HepG2 (cell line): Measurements from ENCODE around the gene CASKIN2. TPM values are rescaled to one million over a fixed set of nuclear protein-coding genes. Genes with fewer than 3 reads are reported as not detected.
A peak's percentile ranks its signal among the peaks of the same experiment; 100 is the strongest.

ENCODE experiments used
- AGO2 ChIP-seq: fragments of 200-400 bp; formaldehyde crosslinking; optimal IDR thresholded peaks from 2 replicates; pipeline ENCODE3; 2017; ENCODE audit warnings: mild to moderate bottlenecking, low read depth, low read length, moderate library complexity
- ASH2L ChIP-seq: fragments of 300-600, 200-600 bp; sonication (generic); IDR thresholded peaks from 2 replicates; pipeline ENCODE4 v1.7.0; 2017; ENCODE audit warnings: low read depth, mild to moderate bottlenecking, moderate library complexity, mixed read lengths, low read length; ENCODE audit not compliant: insufficient read length
- GATAD2A ChIP-seq: IDR thresholded peaks from 2 replicates; pipeline ENCODE4 v1.6.1; 2016
- GRHL1 ChIP-seq: sonication (generic); formaldehyde crosslinking; conservative IDR thresholded peaks from 2 replicates; pipeline ENCODE4 v1.8.0; 2022; ENCODE audit warnings: missing genetic modification reagents
- HIC2 ChIP-seq: sonication (generic); formaldehyde crosslinking; IDR thresholded peaks from 2 replicates; pipeline ENCODE4 v1.9.0; 2022; ENCODE audit warnings: low read depth, missing genetic modification reagents
- HNRNPLL ChIP-seq: fragments of 200-400 bp; formaldehyde crosslinking; IDR thresholded peaks from 2 replicates; pipeline ENCODE4 v1.6.1; 2017; ENCODE audit warnings: mild to moderate bottlenecking, low read depth, low read length; ENCODE audit not compliant: poor library complexity, severe bottlenecking
- MAFK ChIP-seq, 2 experiments: IDR thresholded peaks in 1 of 2; conservative IDR thresholded peaks in 1 of 2; 2 replicates each; pipeline ENCODE4 v1.6.1; 2011; ENCODE audit warnings: improper control_type of control experiment in 2 of 2, low read length in 2 of 2
- MEIS1 ChIP-seq: sonication (generic); formaldehyde crosslinking; IDR thresholded peaks from 2 replicates; pipeline ENCODE4 v1.9.0; 2021; ENCODE audit warnings: mild to moderate bottlenecking, missing genetic modification reagents, moderate library complexity, borderline replicate concordance
- MXD3 ChIP-seq: IDR thresholded peaks from 2 replicates; pipeline ENCODE4 v1.6.1; 2016; ENCODE audit warnings: mild to moderate bottlenecking, missing biosample characterization, missing genetic modification reagents
- MXI1 ChIP-seq: IDR thresholded peaks from 3 replicates; pipeline ENCODE4 v1.6.1; 2012; ENCODE audit warnings: low read depth, low read length, inconsistent platforms, borderline replicate concordance
- RARG ChIP-seq: sonication (generic); formaldehyde crosslinking; IDR thresholded peaks from 2 replicates; pipeline ENCODE4 v1.4.0; 2020; ENCODE audit warnings: low read depth, mild to moderate bottlenecking, missing genetic modification reagents
- SMARCE1 ChIP-seq: fragments of 450-650 bp; IDR thresholded peaks from 2 replicates; pipeline ENCODE4 v1.6.1; 2017; ENCODE audit warnings: borderline replicate concordance
- SRY ChIP-seq: sonication (generic); formaldehyde crosslinking; IDR thresholded peaks from 2 replicates; pipeline ENCODE4 v1.8.0; 2022; ENCODE audit warnings: mild to moderate bottlenecking, missing genetic modification reagents
- ZBTB4 ChIP-seq: sonication (generic); formaldehyde crosslinking; IDR thresholded peaks from 2 replicates; pipeline ENCODE4 v1.4.0; 2020; ENCODE audit warnings: missing genetic modification reagents, mild to moderate bottlenecking, borderline replicate concordance
- ZFP1 ChIP-seq: IDR thresholded peaks from 2 replicates; pipeline ENCODE4 v1.6.1; 2016
- ZNF296 ChIP-seq: sonication (generic); formaldehyde crosslinking; conservative IDR thresholded peaks from 2 replicates; pipeline ENCODE4 v1.5.0; 2020; ENCODE audit warnings: mild to moderate bottlenecking, missing genetic modification reagents
- ZNF710 ChIP-seq: sonication (generic); formaldehyde crosslinking; IDR thresholded peaks from 2 replicates; pipeline ENCODE4 v1.5.0; 2020; ENCODE audit warnings: mild to moderate bottlenecking, missing genetic modification reagents, borderline replicate concordance
- ZNF746 ChIP-seq: sonication (generic); formaldehyde crosslinking; IDR thresholded peaks from 2 replicates; pipeline ENCODE4 v1.8.0; 2022; ENCODE audit warnings: mild to moderate bottlenecking, missing genetic modification reagents
- polyA plus RNA-seq, 8 experiments: library from polyadenylated mRNA; depleted of rRNA in 3 of 8; stranded (reverse) in 7 of 8; unstranded in 1 of 8; fragments of >200 nt; fragmentation: Illumina TruSeq in 4 of 8; extraction: Trizol in 4 of 8; gene quantifications; 2 replicates each; pipeline versions ENCODE4 v1.2.1 to v1.2.3, GENCODE V29; 2011 to 2016; ENCODE audit warnings: low read depth in 4 of 8, missing spikeins in 1 of 8, mixed read lengths in 1 of 8; ENCODE audit not compliant: insufficient read depth in 1 of 8
- total RNA-seq, 5 experiments: library from RNA; depleted of rRNA; stranded (reverse); fragments of >200 nt; fragmentation: Illumina TruSeq; extraction: Trizol; gene quantifications; 2 replicates each; pipeline ENCODE4 v1.2.3, GENCODE V29; 2016; ENCODE audit warnings: low read depth in 1 of 5

The CASKIN2 gene
- total and polyA plus RNA-seq, 2 of the 13 experiments (the other 11 are each of a cell fraction or from before 2014, with no cell fraction given), result 5.2 to 7.8 TPM

- TF ChIP-seq ZBTB4 (CRISPR knock-in tag) (peak; percentile 71; the same call in 1 of the 2 replicates), SRY (CRISPR knock-in tag) (0 out of 2 replicates have a peak, but pooled peaks have one; percentile 44), GRHL1 (CRISPR knock-in tag) (no peak), MXI1 (0 out of 3 replicates have a peak, but pooled peaks have one; percentile 29), HNRNPLL (peak; percentile 45), ZNF296 (CRISPR knock-in tag) (0 out of 2 replicates have a peak, but pooled peaks have one; percentile 46), AGO2 (peak; percentile 64), ASH2L (peak; percentile 45), SMARCE1 (no peak), ZFP1 (no peak), RARG (no peak), MXD3 (no peak), HIC2 (CRISPR knock-in tag) (peak; percentile 97), GATAD2A (CRISPR knock-in tag) (peak; percentile 20; the same call in 1 of the 2 replicates), MAFK (conservative IDR thresholded peaks at IDR 0.05 in 1 of 2, IDR thresholded peaks at IDR 0.05 in 1 of 2; ENCODE audit: low read length in 2 of 2) (peak; percentile 67 to 86), MEIS1 (CRISPR knock-in tag) (no peak; the same call in 1 of the 2 replicates), ZNF746 (no peak), ZNF710 (CRISPR knock-in tag) (no peak)
These were observed 10.8 kb downstream of the CASKIN2 start (continued) for GRCh38 chr17:75504347-75505151.
